ENCODE data around the gene RPN2.

- no peak for TF ChIP-seq CTCF (IDR thresholded peaks at IDR 0.05)
- no peak for TF ChIP-seq RFX5 (IDR thresholded peaks at IDR 0.05; ENCODE audit: low read length)
- no peak for TF ChIP-seq ZBTB33 (IDR thresholded peaks at IDR 0.05; ENCODE audit: borderline replicate concordance, low read depth)
These were observed 26.8 kb upstream of the RPN2 start for GRCh38 chr20:37152284-37152683.
